ENCODE measurements around the gene C9orf152. TPM values are rescaled to one million over a fixed set of nuclear protein-coding genes. Genes with fewer than 3 reads are reported as not detected.
A peak's percentile ranks its signal among the peaks of the same experiment; 100 is the strongest.

Gene C9orf152
- total and polyA plus RNA-seq, 8 donors: 6.7 to 19.5 (median 10.6) TPM

GRCh38 chr9:110155751-110156150, 52.2 kb downstream of the C9orf152 start:
- intact Hi-C loops (cut with DNase I): no loop called here
- H3K36me3 ChIP-seq: peaks cover 0 to 4% of the 10 kb centered on the region in 2 donors
- DNase-seq (no peak), ATAC-seq (no peak)
- H3K9me3 ChIP-seq: no peaks in the 10 kb centered on the region
- no peaks in the 10 kb centered on the region for H3K27me3 ChIP-seq
- H3K27ac ChIP-seq: no peak overlapping the region
- no peak for TF ChIP-seq CTCF (IDR thresholded peaks at IDR 0.05)
- peaks cover 28 to 69% of the 10 kb centered on the region in 2 donors for H3K4me1 ChIP-seq
- H3K4me3 ChIP-seq: no peak overlapping the region

DNA sequence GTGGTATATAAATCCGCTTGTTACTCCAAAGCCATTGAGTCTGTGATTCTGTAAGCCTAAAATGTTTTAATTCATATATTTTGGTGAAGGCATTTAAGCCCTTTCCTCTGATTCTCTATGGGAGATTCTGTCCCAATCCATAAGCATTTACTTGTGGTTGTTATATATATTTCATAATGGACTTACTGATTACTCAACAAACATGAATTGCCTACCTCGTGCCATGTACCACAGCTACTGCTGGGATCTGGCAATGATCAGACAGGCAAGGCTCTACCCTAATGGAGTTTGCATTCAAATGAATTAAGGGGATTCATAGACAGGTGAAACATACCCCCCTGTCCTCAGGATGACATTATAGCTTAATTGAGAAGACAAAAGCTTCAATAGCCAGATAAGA, 54.5 kb downstream of the C9orf152 start:
- intact Hi-C loops (cut with DNase I): loop anchor here in 1 of 2 donors (5.0 kb wide), 1 partner anchor 246 kb away; no protein-coding TSS in a partner anchor
- no peak for TF ChIP-seq CTCF (IDR thresholded peaks at IDR 0.05)
- no peaks in the 10 kb centered on the region for H3K9me3 ChIP-seq
- ATAC-seq (no peak), DNase-seq (no peak)
- H3K27ac ChIP-seq: no peak overlapping the region
- no peaks in the 10 kb centered on the region for H3K36me3 ChIP-seq
- no peaks in the 10 kb centered on the region for H3K27me3 ChIP-seq
- peaks cover 26 to 68% of the 10 kb centered on the region in 2 donors for H3K4me1 ChIP-seq
- no peak overlapping the region for H3K4me3 ChIP-seq

GRCh38 chr9:110152704-110153374, 55.1 kb downstream of the C9orf152 start:
- intact Hi-C loops (cut with DNase I): loop anchor here in 1 of 2 donors (5.0 kb wide), 1 partner anchor 246 kb away; no protein-coding TSS in a partner anchor
- no peak overlapping the region for H3K4me3 ChIP-seq
- ATAC-seq (peak; percentile 42), DNase-seq (peak in 2 of 4 donors; percentile 46 to 62)
- H3K27me3 ChIP-seq: no peaks in the 10 kb centered on the region
- H3K4me1 ChIP-seq: peaks cover 20 to 68% of the 10 kb centered on the region in 2 donors
- no peaks in the 10 kb centered on the region for H3K36me3 ChIP-seq
- H3K9me3 ChIP-seq: no peaks in the 10 kb centered on the region
- TF ChIP-seq CTCF (IDR thresholded peaks at IDR 0.05): peak; percentile 59 to 74
- H3K27ac ChIP-seq: no peak overlapping the region

Other genes with a start within 250 kb of the C9orf152 start
- 100 to 1,000 TPM; 199 to 308 TPM for gene TXN, start 48.3 kb upstream of the C9orf152 start, total RNA-seq
- gene TXN, start 48.3 kb upstream of the C9orf152 start, polyA plus RNA-seq (ENCODE audit: insufficient read length in 6 of 6): 100 to 1,000 TPM; 148 to 164 (median 149) TPM
- gene TXNDC8, start 129.7 kb upstream of the C9orf152 start, total RNA-seq: not detected
- gene TXNDC8, start 129.7 kb upstream of the C9orf152 start, polyA plus RNA-seq (ENCODE audit: insufficient read length in 6 of 6): not detected

Data from left lung (tissue), 10 donors.